A673 (cell line): Measurements from ENCODE around the gene C3orf20. TPM values are rescaled to one million over a fixed set of nuclear protein-coding genes. Genes with fewer than 3 reads are reported as not detected.

ENCODE experiments used
- BruUV-seq: library from RNA; stranded (reverse); fragments of 400-500 nt; replicated peaks from 2 replicates; lab custom pipeline; 2021; lab: Mats Ljungman, UMichigan
- CTCF ChIA-PET: fragments of 300-600 bp; sonication (Branson Sonifier 250); formaldehyde crosslinking; loops from one replicate; lab custom pipeline; 2022; ENCODE audit warnings: antibody characterized with exemption; lab: Charles Lee
- POLR2A ChIA-PET: fragments of 300-600 bp; sonication (Branson Sonifier 250); formaldehyde crosslinking; loops from one replicate; lab custom pipeline; 2022; ENCODE audit warnings: antibody characterized with exemption; ENCODE audit not compliant: low non-redundant PET; lab: Charles Lee
- DNase-seq: peaks from one replicate; pipeline ENCODE4 v3.0.0-alpha.2; 2015; ENCODE audit warnings: low spot score
- H3K27ac ChIP-seq: fragments of 200-600 bp; sonication (generic); 2 replicates; pipeline ENCODE4 v1.5.1; 2016; ENCODE audit warnings: mixed run types, low read depth, mild to moderate bottlenecking, mixed read lengths, antibody characterized with exemption, low read length; ENCODE audit not compliant: poor library complexity, severe bottlenecking
- H3K27me3 ChIP-seq: fragments of 200-600 bp; sonication (generic); replicated peaks from 2 replicates; pipeline ENCODE4 v1.6.1; 2017; ENCODE audit warnings: mixed run types, low read depth, mild to moderate bottlenecking, mixed read lengths, antibody characterized with exemption, low read length; ENCODE audit not compliant: insufficient read depth, poor library complexity
- H3K36me3 ChIP-seq: fragments of 200-600 bp; sonication (generic); 2 replicates; pipeline ENCODE4 v1.6.1; 2016; ENCODE audit warnings: mixed run types, mild to moderate bottlenecking, mixed read lengths, antibody characterized with exemption, low read length; ENCODE audit not compliant: insufficient read depth, poor library complexity, severe bottlenecking
- H3K4me1 ChIP-seq: fragments of 200-600 bp; sonication (generic); 2 replicates; pipeline ENCODE4 v1.6.1; 2017; ENCODE audit warnings: mixed run types, mild to moderate bottlenecking, mixed read lengths, antibody characterized with exemption, low read length; ENCODE audit not compliant: insufficient read depth, poor library complexity, severe bottlenecking
- H3K4me3 ChIP-seq: fragments of 200-600 bp; sonication (generic); 2 replicates; pipeline ENCODE4 v1.5.1; 2016; ENCODE audit warnings: low read depth, mixed run types, mild to moderate bottlenecking, mixed read lengths, low read length; ENCODE audit not compliant: poor library complexity, severe bottlenecking
- H3K9me3 ChIP-seq: fragments of 200-600 bp; sonication (generic); 2 replicates; pipeline ENCODE4 v1.6.1; 2016; ENCODE audit warnings: mixed run types, low read depth, mild to moderate bottlenecking, mixed read lengths, antibody characterized with exemption, low read length; ENCODE audit not compliant: poor library complexity, severe bottlenecking
- EZH2 ChIP-seq: fragments of 200-600 bp; sonication (generic); IDR thresholded peaks from 2 replicates; pipeline ENCODE4 v1.6.1; 2017; ENCODE audit warnings: borderline replicate concordance, low read depth, mild to moderate bottlenecking, mixed read lengths, antibody characterized with exemption, low read length; ENCODE audit not compliant: poor library complexity, severe bottlenecking
- intact Hi-C: fragments of 100-400 bp; cut with micrococcal nuclease; formaldehyde crosslinking; loops from one replicate; pipeline ENCODE4 v1.10.0; 2022; ENCODE audit not compliant: unreplicated experiment
- total RNA-seq: library from RNA; stranded (reverse); gene quantifications from 2 replicates; pipeline ENCODE4 v1.2.3, GENCODE V29; 2021
- TF ChIP-seq, protein P1 (sequence below): fragments of 300-800, 200-600 bp; sonication (generic); conservative IDR thresholded peaks from 2 replicates; pipeline ENCODE4 v1.5.1; 2017; ENCODE audit warnings: low read depth, mild to moderate bottlenecking, antibody characterized with exemption, low read length, moderate library complexity, mixed read lengths

C3orf20 gene
- total RNA-seq, 1 experiment from 2014 or later, result 0.17 TPM

- intact Hi-C loops, result no loop called here
- Histone ChIP-seq H3K27me3 (peaks cover 90% of the 10 kb centered on the region), H3K4me3 (no peak overlapping the region), H3K36me3 (no peaks in the 10 kb centered on the region), H3K9me3 (no peaks in the 10 kb centered on the region), H3K4me1 (no peaks in the 10 kb centered on the region), H3K27ac (no peak overlapping the region)
- no peak for DNase-seq
- no TSS peak for BruUV-seq
- TF ChIP-seq, protein P1, sequence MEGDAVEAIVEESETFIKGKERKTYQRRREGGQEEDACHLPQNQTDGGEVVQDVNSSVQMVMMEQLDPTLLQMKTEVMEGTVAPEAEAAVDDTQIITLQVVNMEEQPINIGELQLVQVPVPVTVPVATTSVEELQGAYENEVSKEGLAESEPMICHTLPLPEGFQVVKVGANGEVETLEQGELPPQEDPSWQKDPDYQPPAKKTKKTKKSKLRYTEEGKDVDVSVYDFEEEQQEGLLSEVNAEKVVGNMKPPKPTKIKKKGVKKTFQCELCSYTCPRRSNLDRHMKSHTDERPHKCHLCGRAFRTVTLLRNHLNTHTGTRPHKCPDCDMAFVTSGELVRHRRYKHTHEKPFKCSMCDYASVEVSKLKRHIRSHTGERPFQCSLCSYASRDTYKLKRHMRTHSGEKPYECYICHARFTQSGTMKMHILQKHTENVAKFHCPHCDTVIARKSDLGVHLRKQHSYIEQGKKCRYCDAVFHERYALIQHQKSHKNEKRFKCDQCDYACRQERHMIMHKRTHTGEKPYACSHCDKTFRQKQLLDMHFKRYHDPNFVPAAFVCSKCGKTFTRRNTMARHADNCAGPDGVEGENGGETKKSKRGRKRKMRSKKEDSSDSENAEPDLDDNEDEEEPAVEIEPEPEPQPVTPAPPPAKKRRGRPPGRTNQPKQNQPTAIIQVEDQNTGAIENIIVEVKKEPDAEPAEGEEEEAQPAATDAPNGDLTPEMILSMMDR, result no peak
- no peak for TF ChIP-seq EZH2
- ChIA-PET CTCF (no interaction called here), POLR2A (no interaction called here)
These were observed 137.4 kb downstream of the C3orf20 start for GRCh38 chr3:14812196-14812790.

GRCh38 chr3:14814411-14814871 lies 139.5 kb downstream of the C3orf20 start:
- no peak for TF ChIP-seq EZH2
- TF ChIP-seq, protein P1, result no peak
- no peak for DNase-seq
- no peaks in the 10 kb centered on the region for H3K4me1 ChIP-seq
- H3K27ac ChIP-seq, result no peak overlapping the region
- ChIA-PET CTCF (no interaction called here), POLR2A (no interaction called here)
- BruUV-seq, result no TSS peak
- H3K36me3 ChIP-seq, result no peaks in the 10 kb centered on the region
- intact Hi-C loops, result no loop called here
- no peak overlapping the region for H3K4me3 ChIP-seq
- no peaks in the 10 kb centered on the region for H3K9me3 ChIP-seq
- peaks cover 74% of the 10 kb centered on the region for H3K27me3 ChIP-seq

DNA sequence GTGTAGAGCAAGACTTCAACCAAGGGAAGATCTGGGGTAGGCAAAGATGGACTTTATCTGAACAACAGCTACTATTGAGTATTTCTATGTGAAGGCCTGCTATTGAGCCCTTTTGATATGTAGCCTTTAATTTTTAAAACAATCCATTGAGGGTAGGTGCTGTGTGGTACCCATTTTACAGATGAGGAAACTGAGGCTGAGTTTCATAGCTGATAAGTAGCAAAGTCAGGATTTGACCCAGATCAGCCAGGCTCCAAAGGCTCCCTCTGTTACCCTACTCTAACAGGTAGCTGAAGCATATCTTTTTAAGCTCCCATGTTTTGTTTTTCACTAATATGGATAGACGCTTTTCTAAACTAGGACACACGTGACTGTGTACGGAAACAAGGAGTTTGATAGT lies 141.4 kb downstream of the C3orf20 start:
- no peak overlapping the region for H3K27ac ChIP-seq
- H3K4me3 ChIP-seq, result no peak overlapping the region
- no peak for TF ChIP-seq EZH2
- TF ChIP-seq, protein P1, result no peak
- CTCF ChIA-PET, result no interaction called here
- POLR2A ChIA-PET, result no interaction called here
- intact Hi-C loops, result no loop called here
- H3K27me3 ChIP-seq, result peaks cover 61% of the 10 kb centered on the region
- H3K4me1 ChIP-seq, result no peaks in the 10 kb centered on the region
- BruUV-seq, result no TSS peak
- H3K9me3 ChIP-seq, result no peaks in the 10 kb centered on the region
- no peaks in the 10 kb centered on the region for H3K36me3 ChIP-seq
- no peak for DNase-seq
